ENCODE data around the gene AKAP13. TPM values are rescaled to one million over a fixed set of nuclear protein-coding genes. Genes with fewer than 3 reads are reported as not detected.
A peak's percentile ranks its signal among the peaks of the same experiment; 100 is the strongest.
"Not testable (repeated sequence)": the region's sequence is repeated elsewhere in the genome, so short reads cannot be mapped to it uniquely, and the experiment has no call there.

The AKAP13 gene
- total RNA-seq, 2 donors from 2014 or later = 105 to 106 TPM

GRCh38 chr15:85414495-85414894 is 34.1 kb downstream of the AKAP13 start:
- ATAC-seq (no peak), DNase-seq (ENCODE audit: low spot score in 2 of 2) (no peak)
- H3K9me3 Mint-ChIP-seq = peaks cover 5 to 14% of the 10 kb centered on the region in 2 donors
- peaks cover 10 to 27% of the 10 kb centered on the region in 2 donors for H3K36me3 Mint-ChIP-seq
- peak overlapping the region in 1 of 2 donors; percentile 74 for H3K27ac Mint-ChIP-seq

- peaks cover 10 to 29% of the 10 kb centered on the region in 2 donors for H3K36me3 Mint-ChIP-seq
- no peak for ATAC-seq
- no peak for DNase-seq (ENCODE audit: low spot score in 2 of 2)
- peaks cover 5 to 15% of the 10 kb centered on the region in 2 donors for H3K9me3 Mint-ChIP-seq
- peak overlapping the region in 1 of 2 donors; percentile 74 for H3K27ac Mint-ChIP-seq
Observed at GRCh38 chr15:85414991-85415390, 34.6 kb downstream of the AKAP13 start.

- Mint-ChIP-seq H3K27ac (no peak overlapping the region), H3K9me3 (peaks cover 2 to 7% of the 10 kb centered on the region in 2 donors), H3K36me3 (peaks cover 10 to 27% of the 10 kb centered on the region in 2 donors)
- ATAC-seq = no peak
- no peak for DNase-seq (ENCODE audit: low spot score in 2 of 2)
Observed at GRCh38 chr15:85415783-85416182, 35.4 kb downstream of the AKAP13 start.

- peaks cover 10 to 23% of the 10 kb centered on the region in 2 donors for H3K36me3 Mint-ChIP-seq
- DNase-seq (ENCODE audit: low spot score in 2 of 2) (no peak), ATAC-seq (no peak)
- peaks cover 3 to 5% of the 10 kb centered on the region in 2 donors for H3K9me3 Mint-ChIP-seq
- H3K27ac Mint-ChIP-seq = no peak overlapping the region
Observed at GRCh38 chr15:85417276-85417675, 36.9 kb downstream of the AKAP13 start.

GRCh38 chr15:85419161-85419560 is 38.8 kb downstream of the AKAP13 start:
- DNase-seq (ENCODE audit: low spot score in 2 of 2) = no peak
- H3K27ac Mint-ChIP-seq = no peak overlapping the region
- peaks cover 3 to 5% of the 10 kb centered on the region in 2 donors for H3K9me3 Mint-ChIP-seq
- H3K36me3 Mint-ChIP-seq = peaks cover 10 to 23% of the 10 kb centered on the region in 2 donors
- ATAC-seq = peak; percentile 50 to 55

GRCh38 chr15:85421116-85421925 is 40.9 kb downstream of the AKAP13 start:
- Mint-ChIP-seq H3K36me3 (peaks cover 0 to 13% of the 10 kb centered on the region in 2 donors), H3K27ac (no peak overlapping the region), H3K9me3 (peaks cover 3 to 5% of the 10 kb centered on the region in 2 donors)
- peak in 1 of 2 donors; percentile 35 for ATAC-seq
- no peak for DNase-seq (ENCODE audit: low spot score in 2 of 2)

GRCh38 chr15:85422607-85423006 is 42.2 kb downstream of the AKAP13 start:
- peaks cover 0 to 17% of the 10 kb centered on the region in 2 donors for H3K36me3 Mint-ChIP-seq
- DNase-seq (ENCODE audit: low spot score in 2 of 2) (no peak), ATAC-seq (no peak)
- H3K27ac Mint-ChIP-seq = no peak overlapping the region
- peaks cover 3 to 5% of the 10 kb centered on the region in 2 donors for H3K9me3 Mint-ChIP-seq

GRCh38 chr15:85423256-85423655 is 42.9 kb downstream of the AKAP13 start:
- ATAC-seq (no peak), DNase-seq (ENCODE audit: low spot score in 2 of 2) (no peak)
- H3K36me3 Mint-ChIP-seq = peaks cover 0 to 18% of the 10 kb centered on the region in 2 donors
- H3K27ac Mint-ChIP-seq = no peak overlapping the region
- H3K9me3 Mint-ChIP-seq = peaks cover 3 to 5% of the 10 kb centered on the region in 2 donors

- DNase-seq (ENCODE audit: low spot score in 2 of 2) (no peak), ATAC-seq (no peak)
- no peak overlapping the region for H3K27ac Mint-ChIP-seq
- H3K9me3 Mint-ChIP-seq = peaks cover 3 to 5% of the 10 kb centered on the region in 2 donors
- peaks cover 0 to 17% of the 10 kb centered on the region in 2 donors for H3K36me3 Mint-ChIP-seq
Observed at GRCh38 chr15:85424154-85424553, 43.8 kb downstream of the AKAP13 start.

- no peak for DNase-seq (ENCODE audit: low spot score in 2 of 2)
- no peak for ATAC-seq
- peaks cover 0 to 3% of the 10 kb centered on the region in 2 donors for H3K9me3 Mint-ChIP-seq
- peaks cover 0 to 5% of the 10 kb centered on the region in 2 donors for H3K36me3 Mint-ChIP-seq
- H3K27ac Mint-ChIP-seq = no peak overlapping the region
Observed at GRCh38 chr15:85426481-85426880, 46.1 kb downstream of the AKAP13 start.

GRCh38 chr15:85427286-85428028 is 47.1 kb downstream of the AKAP13 start:
- no peaks in the 10 kb centered on the region for H3K9me3 Mint-ChIP-seq
- peaks cover 0 to 5% of the 10 kb centered on the region in 2 donors for H3K36me3 Mint-ChIP-seq
- H3K27ac Mint-ChIP-seq = no peak overlapping the region
- DNase-seq (ENCODE audit: low spot score in 2 of 2) (no peak), ATAC-seq (no peak)

- no peaks in the 10 kb centered on the region for H3K9me3 Mint-ChIP-seq
- H3K27ac Mint-ChIP-seq = peak overlapping the region in 1 of 2 donors; percentile 76
- DNase-seq (ENCODE audit: low spot score in 2 of 2) = no peak
- peaks cover 0 to 10% of the 10 kb centered on the region in 2 donors for H3K36me3 Mint-ChIP-seq
- ATAC-seq = no peak
Observed at GRCh38 chr15:85429522-85429921, 49.1 kb downstream of the AKAP13 start.

- DNase-seq (ENCODE audit: low spot score in 2 of 2) = no peak
- ATAC-seq = peak; percentile 100
- Mint-ChIP-seq H3K9me3 (no peaks in the 10 kb centered on the region), H3K27ac (peak overlapping the region in 1 of 2 donors; percentile 76), H3K36me3 (peaks cover 0 to 10% of the 10 kb centered on the region in 2 donors)
Observed at GRCh38 chr15:85430406-85431204, 50.2 kb downstream of the AKAP13 start.

GRCh38 chr15:85439996-85440395 is 59.6 kb downstream of the AKAP13 start:
- no peaks in the 10 kb centered on the region for H3K9me3 Mint-ChIP-seq
- no peak for ATAC-seq
- no peak overlapping the region for H3K27ac Mint-ChIP-seq
- no peaks in the 10 kb centered on the region for H3K36me3 Mint-ChIP-seq
- DNase-seq (ENCODE audit: low spot score in 2 of 2) = no peak

- no peak for DNase-seq (ENCODE audit: low spot score in 2 of 2)
- Mint-ChIP-seq H3K9me3 (no peaks in the 10 kb centered on the region), H3K36me3 (no peaks in the 10 kb centered on the region), H3K27ac (no peak overlapping the region)
- ATAC-seq = peak; percentile 19 to 71
Observed at GRCh38 chr15:85440451-85440850, 60.0 kb downstream of the AKAP13 start.

- not testable (repeated sequence) for ATAC-seq; H3K9me3 Mint-ChIP-seq; DNase-seq (ENCODE audit: low spot score in 2 of 2)
Observed at GRCh38 chr15:85441854-85442253, 61.5 kb downstream of the AKAP13 start.

More at GRCh38 chr15:85441854-85442253, 61.5 kb downstream of the AKAP13 start:
- not testable (repeated sequence) for H3K36me3 Mint-ChIP-seq, H3K27ac Mint-ChIP-seq

Measured in activated naive CD4-positive, alpha-beta T cell treated with anti-CD3 and anti-CD28 coated beads, Interleukin-2, amount 50 U/mL, for 72 hours (primary cell).